Stimulated activated CD4-positive, alpha-beta T cell treated with anti-CD3 and anti-CD28 coated beads, Interleukin-4, amount 100 ng/mL, for 1 hour (primary cell): ENCODE measurements around the gene OIT3.

Experiments used
- DNase-seq: peaks from one replicate; pipeline ENCODE4 v3.0.0-alpha.2; 2020

Gene OIT3

GRCh38 chr10:72953687-72954086, 60.1 kb downstream of the OIT3 start:
- no peak for DNase-seq

GRCh38 chr10:72954230-72954595, 60.7 kb downstream of the OIT3 start:
- DNase-seq = no peak

- DNase-seq = no peak
Measured at GRCh38 chr10:72954596-72955554, 61.3 kb downstream of the OIT3 start, which contains the start of gene PLA2G12B. TSS of gene PLA2G12B (minus strand) at chr10:72954806. CDS start at chr10:72954685, 121 bp downstream.

- no peak for DNase-seq
Measured at GRCh38 chr10:72956001-72956400, 62.5 kb downstream of the OIT3 start.

GRCh38 chr10:72976886-72977285, 83.3 kb downstream of the OIT3 start:
- no peak for DNase-seq

GRCh38 chr10:72979709-72980108, 86.2 kb downstream of the OIT3 start:
- DNase-seq = no peak

GRCh38 chr10:72980348-72980747, 86.8 kb downstream of the OIT3 start:
- no peak for DNase-seq

GRCh38 chr10:72981028-72981881, 87.7 kb downstream of the OIT3 start:
- no peak for DNase-seq

GRCh38 chr10:72981882-72982529, 88.5 kb downstream of the OIT3 start:
- DNase-seq = no peak
